ENCODE measurements around the gene HS6ST3. TPM values are rescaled to one million over a fixed set of nuclear protein-coding genes. Genes with fewer than 3 reads are reported as not detected.

Gene HS6ST3
- total RNA-seq, 1 experiment from 2014 or later: not detected

- no peaks in the 10 kb centered on the region for H3K36me3 Mint-ChIP-seq (ENCODE audit: insufficient read depth, unreplicated experiment)
- CTCF ChIA-PET: no interaction called here
- POLR2A ChIA-PET: no interaction called here
- Histone ChIP-seq H3K27me3 (replicated peaks; ENCODE audit: control insufficient read depth, insufficient read depth, low read length) (no peaks in the 10 kb centered on the region), H3K9me3 (no peaks in the 10 kb centered on the region), H3K4me3 (ENCODE audit: low read depth, low read length) (no peak overlapping the region), H3K4me1 (peaks cover 14% of the 10 kb centered on the region), H3K36me3 (ENCODE audit: control insufficient read depth, insufficient read depth, low read length) (no peaks in the 10 kb centered on the region)
- DNase-seq: peak in 1 of 2 experiments; percentile 16
- H3K9me3 Mint-ChIP-seq (ENCODE audit: unreplicated experiment): peaks cover 27% of the 10 kb centered on the region
- intact Hi-C loops (cut with micrococcal nuclease; ENCODE audit: unreplicated experiment): no loop called here
- peaks cover 8% of the 10 kb centered on the region for H3K4me1 Mint-ChIP-seq (ENCODE audit: low read depth, unreplicated experiment)
- H3K27ac Mint-ChIP-seq (ENCODE audit: unreplicated experiment): no peak overlapping the region
- TF ChIP-seq CTCF (IDR thresholded peaks at IDR 0.05; ENCODE audit: insufficient read depth in 1 of 2, low read depth in 1 of 2, low read length in 1 of 2, severe bottlenecking in 1 of 2, unreplicated experiment in 1 of 2): no peak
- no peaks in the 10 kb centered on the region for H3K27me3 Mint-ChIP-seq (ENCODE audit: insufficient read depth, unreplicated experiment)
- H3K4me3 Mint-ChIP-seq (ENCODE audit: unreplicated experiment): peak overlapping the region; percentile 3
- BruUV-seq (replicated peaks): no TSS peak
These were observed 435.8 kb downstream of the HS6ST3 start for GRCh38 chr13:96525715-96526114.

GRCh38 chr13:96527497-96527896 is 437.6 kb downstream of the HS6ST3 start:
- H3K4me3 ChIP-seq (ENCODE audit: low read depth, low read length): no peak overlapping the region
- Mint-ChIP-seq H3K36me3 (ENCODE audit: insufficient read depth, unreplicated experiment) (no peaks in the 10 kb centered on the region), H3K4me3 (ENCODE audit: unreplicated experiment) (no peak overlapping the region)

GRCh38 chr13:96532804-96533203 is 442.9 kb downstream of the HS6ST3 start:
- H3K4me1 ChIP-seq: no peaks in the 10 kb centered on the region
- no peaks in the 10 kb centered on the region for H3K4me1 Mint-ChIP-seq (ENCODE audit: low read depth, unreplicated experiment)
- H3K27ac Mint-ChIP-seq (ENCODE audit: unreplicated experiment): no peak overlapping the region
- H3K9me3 Mint-ChIP-seq (ENCODE audit: unreplicated experiment): no peaks in the 10 kb centered on the region
- intact Hi-C loops (cut with micrococcal nuclease; ENCODE audit: unreplicated experiment): no loop called here
- no peaks in the 10 kb centered on the region for H3K27me3 Mint-ChIP-seq (ENCODE audit: insufficient read depth, unreplicated experiment)
- H3K9me3 ChIP-seq: no peaks in the 10 kb centered on the region
- H3K36me3 ChIP-seq (ENCODE audit: control insufficient read depth, insufficient read depth, low read length): no peaks in the 10 kb centered on the region
- CTCF ChIA-PET: no interaction called here
- POLR2A ChIA-PET: no interaction called here
- H3K4me3 ChIP-seq (ENCODE audit: low read depth, low read length): no peak overlapping the region
- H3K4me3 Mint-ChIP-seq (ENCODE audit: unreplicated experiment): no peak overlapping the region
- no peak for DNase-seq
- H3K36me3 Mint-ChIP-seq (ENCODE audit: insufficient read depth, unreplicated experiment): no peaks in the 10 kb centered on the region
- H3K27me3 ChIP-seq (replicated peaks; ENCODE audit: control insufficient read depth, insufficient read depth, low read length): no peaks in the 10 kb centered on the region
- no peak for TF ChIP-seq CTCF (IDR thresholded peaks at IDR 0.05; ENCODE audit: insufficient read depth in 1 of 2, low read depth in 1 of 2, low read length in 1 of 2, severe bottlenecking in 1 of 2, unreplicated experiment in 1 of 2)
- no TSS peak for BruUV-seq (replicated peaks)

More at GRCh38 chr13:96527497-96527896, 437.6 kb downstream of the HS6ST3 start:
- no peaks in the 10 kb centered on the region for H3K36me3 ChIP-seq (ENCODE audit: control insufficient read depth, insufficient read depth, low read length)
- DNase-seq: no peak
- BruUV-seq (replicated peaks): no TSS peak
- intact Hi-C loops (cut with micrococcal nuclease; ENCODE audit: unreplicated experiment): no loop called here
- no peaks in the 10 kb centered on the region for H3K27me3 Mint-ChIP-seq (ENCODE audit: insufficient read depth, unreplicated experiment)
- no peaks in the 10 kb centered on the region for H3K27me3 ChIP-seq (replicated peaks; ENCODE audit: control insufficient read depth, insufficient read depth, low read length)
- POLR2A ChIA-PET: no interaction called here
- H3K27ac Mint-ChIP-seq (ENCODE audit: unreplicated experiment): no peak overlapping the region
- H3K9me3 ChIP-seq: no peaks in the 10 kb centered on the region
- peaks cover 14% of the 10 kb centered on the region for H3K4me1 ChIP-seq
- peaks cover 8% of the 10 kb centered on the region for H3K4me1 Mint-ChIP-seq (ENCODE audit: low read depth, unreplicated experiment)
- CTCF ChIA-PET: no interaction called here
- peaks cover 14% of the 10 kb centered on the region for H3K9me3 Mint-ChIP-seq (ENCODE audit: unreplicated experiment)
- no peak for TF ChIP-seq CTCF (IDR thresholded peaks at IDR 0.05; ENCODE audit: insufficient read depth in 1 of 2, low read depth in 1 of 2, low read length in 1 of 2, severe bottlenecking in 1 of 2, unreplicated experiment in 1 of 2)
